Dedifferentiated amniotic fluid mesenchymal stem cell (primary cell): ENCODE measurements around the gene ARHGAP28.
A peak's percentile ranks its signal among the peaks of the same experiment; 100 is the strongest.

Experiments used
- DNase-seq: peaks from one replicate; pipeline ENCODE4 v3.0.0-alpha.2; 2016; ENCODE audit errors: extremely low spot score

The ARHGAP28 gene

GRCh38 chr18:6868033-6868432 is 138.5 kb downstream of the ARHGAP28 start:
- DNase-seq, result no peak

GRCh38 chr18:6871566-6871965 is 142.1 kb downstream of the ARHGAP28 start:
- DNase-seq, result no peak

- DNase-seq, result no peak
These were observed 143.7 kb downstream of the ARHGAP28 start for GRCh38 chr18:6873040-6873751.

GRCh38 chr18:6874315-6874714 is 144.8 kb downstream of the ARHGAP28 start:
- DNase-seq, result no peak

GRCh38 chr18:6875749-6876148 is 146.2 kb downstream of the ARHGAP28 start:
- no peak for DNase-seq

GRCh38 chr18:6876641-6877041 is 147.1 kb downstream of the ARHGAP28 start:
- no peak for DNase-seq

GRCh38 chr18:6877288-6877687 is 147.8 kb downstream of the ARHGAP28 start:
- no peak for DNase-seq

GRCh38 chr18:6878556-6879297 is 149.2 kb downstream of the ARHGAP28 start:
- DNase-seq, result no peak

- peak; percentile 11 for DNase-seq
These were observed 150.1 kb downstream of the ARHGAP28 start for GRCh38 chr18:6879508-6880195.

- DNase-seq, result peak; percentile 25
These were observed 151.7 kb downstream of the ARHGAP28 start for GRCh38 chr18:6881034-6881820.

- no peak for DNase-seq
These were observed 152.9 kb downstream of the ARHGAP28 start for GRCh38 chr18:6882401-6882800.

GRCh38 chr18:6885006-6885481 is 155.5 kb downstream of the ARHGAP28 start:
- peak; percentile 14 for DNase-seq

- peak; percentile 58 for DNase-seq
These were observed 156.7 kb downstream of the ARHGAP28 start for GRCh38 chr18:6885992-6886796.

- peak; percentile 14 for DNase-seq
These were observed 157.3 kb downstream of the ARHGAP28 start for GRCh38 chr18:6886797-6887330.

GRCh38 chr18:6891788-6892187 is 162.3 kb downstream of the ARHGAP28 start:
- peak; percentile 10 for DNase-seq

- DNase-seq, result peak; percentile 9
These were observed 171.9 kb downstream of the ARHGAP28 start for GRCh38 chr18:6901286-6901926.

GRCh38 chr18:6917072-6917471 is 187.6 kb downstream of the ARHGAP28 start:
- DNase-seq, result no peak

- DNase-seq, result peak; percentile 66
These were observed 190.8 kb downstream of the ARHGAP28 start for GRCh38 chr18:6920099-6920955.

- DNase-seq, result no peak
These were observed 192.1 kb downstream of the ARHGAP28 start for GRCh38 chr18:6921571-6921970.
